Esophagus squamous epithelium (tissue), 5 donors: ENCODE measurements around the gene PGC. TPM values are rescaled to one million over a fixed set of nuclear protein-coding genes. Genes with fewer than 3 reads are reported as not detected.

Experiments
- DNase-seq: peaks from one replicate; lab custom pipeline; 2025; lab: John Stamatoyannopoulos, UW
- H3K27ac ChIP-seq, 4 donors: fragments of 200-600 bp; sonication (generic); one replicate each; pipeline ENCODE4 v1.5.1; 2016 to 2019; ENCODE audit warnings: mild to moderate bottlenecking in 1 of 4
- H3K27me3 ChIP-seq, 4 donors: fragments of 200-600 bp; sonication (generic); 1 replicate in 3 of 4; 2 replicates in 1 of 4; pipeline versions ENCODE4 v1.5.1 to v1.6.0; 2017 to 2021; ENCODE audit warnings: antibody characterized with exemption in 1 of 4
- H3K36me3 ChIP-seq, 3 donors: fragments of 200-600 bp; sonication (generic); one replicate each; pipeline ENCODE4 v1.5.1; 2016 to 2019
- H3K4me1 ChIP-seq, 3 donors: fragments of 200-600 bp; sonication (generic); one replicate each; pipeline ENCODE4 v1.5.1; 2017 to 2019
- H3K4me3 ChIP-seq, 4 donors: fragments of 200-600 bp; sonication (generic); 1 replicate in 3 of 4; 2 replicates in 1 of 4; pipeline ENCODE4 v1.5.1; 2016 to 2019; ENCODE audit warnings: mild to moderate bottlenecking in 2 of 4, moderate library complexity in 1 of 4
- H3K9me3 ChIP-seq, 3 donors: fragments of 200-600 bp; sonication (generic); one replicate each; pipeline ENCODE4 v1.5.1; 2016 to 2019
- POLR2A ChIP-seq, 4 donors: fragments of 450-650 bp; IDR thresholded peaks; one replicate each; pipeline ENCODE4 v1.6.1; 2017; ENCODE audit warnings: antibody characterized with exemption in 4 of 4, mild to moderate bottlenecking in 4 of 4, moderate library complexity in 3 of 4
- WGBS, 2 donors: methylation state at CpG; one replicate each; pipeline ENCODE4 v1.1.5; 2018; 5-methylcytosine and 5-hydroxymethylcytosine counted together
- intact Hi-C: fragments of 100-400 bp; cut with DNase I; formaldehyde crosslinking; loops from one replicate; pipeline ENCODE4 v1.15.0; 2022
- total RNA-seq, 4 donors: library from RNA; depleted of rRNA; stranded (reverse); fragments of >200 nt; gene quantifications; one replicate each; pipeline ENCODE4 v1.1.0, GENCODE V29; 2016
- TF ChIP-seq, protein P1 (sequence below), 6 experiments: fragments of 450-650 bp in 4 of 6; fragments of 200-600 bp in 2 of 6; sonication (generic) in 2 of 6; IDR thresholded peaks; one replicate each; pipeline ENCODE4 v1.5.1; 2016 to 2019; ENCODE audit warnings: antibody characterized with exemption in 6 of 6, mild to moderate bottlenecking in 4 of 6, moderate library complexity in 4 of 6
- donor health status: DM: yes; HTN: yes; CAD: no.

PGC gene
- total RNA-seq, 4 donors from 2014 or later, result 0.95 TPM; not detected in 3

DNA sequence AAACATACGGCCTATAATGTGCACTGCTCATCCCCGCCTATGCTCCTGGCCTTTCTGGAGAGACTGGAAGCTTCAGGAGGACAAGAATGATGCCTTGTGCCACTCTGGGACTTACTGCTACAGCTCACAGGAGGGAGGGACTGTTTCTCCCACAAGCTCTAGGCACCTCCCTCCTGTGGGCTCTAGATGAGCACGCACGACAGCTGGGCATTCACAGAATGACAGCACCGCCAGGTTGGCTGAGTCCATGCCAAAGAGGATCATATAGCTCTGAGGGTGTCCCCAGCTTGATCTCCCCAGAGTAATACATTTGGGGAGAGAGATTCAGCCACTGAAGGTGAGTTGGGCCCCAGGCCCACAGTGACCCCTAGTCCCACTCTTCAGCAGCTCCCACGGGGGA, 10.1 kb upstream of the PGC start:
- no peak for DNase-seq
- TF ChIP-seq, protein P1, sequence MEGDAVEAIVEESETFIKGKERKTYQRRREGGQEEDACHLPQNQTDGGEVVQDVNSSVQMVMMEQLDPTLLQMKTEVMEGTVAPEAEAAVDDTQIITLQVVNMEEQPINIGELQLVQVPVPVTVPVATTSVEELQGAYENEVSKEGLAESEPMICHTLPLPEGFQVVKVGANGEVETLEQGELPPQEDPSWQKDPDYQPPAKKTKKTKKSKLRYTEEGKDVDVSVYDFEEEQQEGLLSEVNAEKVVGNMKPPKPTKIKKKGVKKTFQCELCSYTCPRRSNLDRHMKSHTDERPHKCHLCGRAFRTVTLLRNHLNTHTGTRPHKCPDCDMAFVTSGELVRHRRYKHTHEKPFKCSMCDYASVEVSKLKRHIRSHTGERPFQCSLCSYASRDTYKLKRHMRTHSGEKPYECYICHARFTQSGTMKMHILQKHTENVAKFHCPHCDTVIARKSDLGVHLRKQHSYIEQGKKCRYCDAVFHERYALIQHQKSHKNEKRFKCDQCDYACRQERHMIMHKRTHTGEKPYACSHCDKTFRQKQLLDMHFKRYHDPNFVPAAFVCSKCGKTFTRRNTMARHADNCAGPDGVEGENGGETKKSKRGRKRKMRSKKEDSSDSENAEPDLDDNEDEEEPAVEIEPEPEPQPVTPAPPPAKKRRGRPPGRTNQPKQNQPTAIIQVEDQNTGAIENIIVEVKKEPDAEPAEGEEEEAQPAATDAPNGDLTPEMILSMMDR (IDR thresholded peaks at IDR 0.05), result no peak
- no peak for TF ChIP-seq POLR2A (IDR thresholded peaks at IDR 0.05)
- Histone ChIP-seq H3K4me1 (no peaks in the 10 kb centered on the region), H3K9me3 (no peaks in the 10 kb centered on the region), H3K4me3 (no peak overlapping the region), H3K27me3 (no peaks in the 10 kb centered on the region), H3K27ac (no peak overlapping the region), H3K36me3 (no peaks in the 10 kb centered on the region)
- intact Hi-C loops, result no loop called here
- 75 to 88% methylated on average over 1 of the region's 6 CpGs for WGBS, 2 donors

DNA sequence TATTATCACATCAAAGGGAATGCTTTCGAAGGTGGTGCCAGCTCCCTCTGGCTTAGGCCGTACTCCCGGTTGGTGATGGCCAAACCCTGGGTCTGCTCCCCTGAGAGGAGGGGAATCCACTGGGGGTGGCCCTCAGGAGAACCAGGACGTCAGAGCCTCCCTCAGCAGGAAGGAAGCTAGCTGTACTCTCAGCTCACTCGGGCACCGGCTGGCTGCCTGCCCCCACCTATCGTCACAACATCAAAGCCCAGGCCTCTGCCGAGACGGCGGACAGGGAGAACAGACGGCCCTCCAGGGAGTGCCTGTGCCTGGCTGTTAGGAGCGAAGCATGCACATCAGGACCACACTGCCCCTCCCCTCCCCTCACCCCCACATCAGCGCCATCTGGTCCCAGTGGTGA, 9.2 kb upstream of the PGC start:
- Histone ChIP-seq H3K27ac (no peak overlapping the region), H3K9me3 (no peaks in the 10 kb centered on the region), H3K4me3 (no peak overlapping the region), H3K36me3 (no peaks in the 10 kb centered on the region), H3K27me3 (no peaks in the 10 kb centered on the region), H3K4me1 (no peaks in the 10 kb centered on the region)
- TF ChIP-seq, protein P1 (IDR thresholded peaks at IDR 0.05), result no peak
- intact Hi-C loops, result no loop called here
- WGBS, 2 donors, result 69 to 74% methylated on average over 3 to 10 of the region's 13 CpGs
- DNase-seq, result no peak

DNA sequence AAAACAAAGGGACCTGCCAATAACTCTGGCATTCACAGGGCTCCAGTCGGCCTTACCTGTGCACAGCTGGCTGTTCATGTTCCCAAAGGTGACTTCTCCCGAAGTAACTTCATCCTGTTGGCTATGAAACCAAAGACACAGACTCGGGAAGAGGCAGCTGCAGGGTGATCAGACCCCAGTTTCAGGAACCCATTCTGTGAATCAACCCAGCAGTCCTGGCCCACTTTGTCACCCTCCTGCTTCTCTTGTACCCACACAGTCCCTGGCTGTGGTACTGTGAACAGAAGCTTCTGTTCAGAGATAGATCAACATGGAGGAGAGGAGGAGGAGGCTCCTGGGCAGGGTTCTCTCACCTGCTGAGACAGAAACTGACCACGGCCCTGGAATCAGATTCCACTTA, 8.7 kb upstream of the PGC start:
- H3K9me3 ChIP-seq, result no peaks in the 10 kb centered on the region
- no peak for TF ChIP-seq POLR2A (IDR thresholded peaks at IDR 0.05)
- TF ChIP-seq, protein P1 (IDR thresholded peaks at IDR 0.05), result no peak
- H3K4me3 ChIP-seq, result no peak overlapping the region
- intact Hi-C loops, result no loop called here
- 55 to 89% methylated on average over 2 to 4 of the region's 4 CpGs for WGBS, 2 donors
- H3K4me1 ChIP-seq, result no peaks in the 10 kb centered on the region
- H3K27me3 ChIP-seq, result no peaks in the 10 kb centered on the region
- H3K27ac ChIP-seq, result no peak overlapping the region
- no peak for DNase-seq
- no peaks in the 10 kb centered on the region for H3K36me3 ChIP-seq

DNA sequence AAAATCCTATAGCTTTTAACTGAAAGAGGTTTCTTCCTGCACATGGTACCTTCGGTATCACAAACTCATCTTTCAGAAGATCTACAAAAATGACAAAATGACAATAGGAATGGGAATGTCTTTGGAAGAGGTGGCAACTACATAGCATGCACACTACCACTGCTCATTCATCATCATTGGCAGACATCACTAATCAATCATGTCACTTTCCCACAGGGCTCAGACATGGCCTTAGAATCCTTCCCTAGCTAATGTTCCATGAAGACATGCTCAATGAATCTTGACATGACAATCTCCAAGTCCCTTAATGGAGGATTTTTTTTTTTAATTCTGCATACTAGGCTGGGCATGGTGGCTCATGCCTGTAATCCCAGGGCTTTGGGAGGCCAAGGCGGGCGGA, 3.2 kb upstream of the PGC start:
- TF ChIP-seq, protein P1 (IDR thresholded peaks at IDR 0.05), result no peak
- TF ChIP-seq POLR2A (IDR thresholded peaks at IDR 0.05), result no peak
- Histone ChIP-seq H3K36me3 (no peaks in the 10 kb centered on the region), H3K27me3 (no peaks in the 10 kb centered on the region), H3K9me3 (no peaks in the 10 kb centered on the region), H3K4me1 (no peaks in the 10 kb centered on the region), H3K27ac (no peak overlapping the region), H3K4me3 (no peak overlapping the region)
- DNase-seq, result no peak
- 89% methylated on average over 1 of the region's 3 CpGs for WGBS, 2 donors
- intact Hi-C loops, result no loop called here

DNA sequence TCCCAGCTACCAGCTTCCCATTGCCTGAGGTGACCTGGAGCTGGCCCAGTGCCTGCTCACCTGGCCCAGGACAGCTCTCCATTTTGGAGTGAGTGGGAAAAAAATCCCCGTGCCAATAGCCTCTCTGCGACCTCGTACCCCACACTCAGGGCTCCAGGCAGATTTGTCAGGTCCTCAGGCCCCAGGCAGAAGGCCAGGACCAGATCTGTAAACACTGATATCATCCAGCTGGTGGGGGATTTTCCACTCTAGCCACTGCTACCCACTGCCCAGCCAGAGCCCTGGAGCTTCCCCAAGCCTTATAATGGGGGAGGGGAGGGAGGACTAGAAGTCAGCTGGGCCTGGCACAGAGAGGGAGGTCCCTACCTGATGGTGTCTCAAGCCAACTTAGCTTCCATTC, 1.3 kb upstream of the PGC start:
- Histone ChIP-seq H3K27me3 (no peaks in the 10 kb centered on the region), H3K27ac (no peak overlapping the region), H3K4me1 (no peaks in the 10 kb centered on the region), H3K9me3 (no peaks in the 10 kb centered on the region), H3K4me3 (no peak overlapping the region), H3K36me3 (no peaks in the 10 kb centered on the region)
- WGBS, 2 donors, result 63% methylated on average over 3 of the region's 3 CpGs; no CpG with 5 or more reads in 1 of the 2 donors
- no peak for DNase-seq
- intact Hi-C loops, result no loop called here
- TF ChIP-seq POLR2A (IDR thresholded peaks at IDR 0.05), result no peak
- TF ChIP-seq, protein P1 (IDR thresholded peaks at IDR 0.05), result no peak
